ENCODE measurements around the gene NLRP6. TPM values are rescaled to one million over a fixed set of nuclear protein-coding genes. Genes with fewer than 3 reads are reported as not detected.

NLRP6 gene
- polyA plus RNA-seq, 4 donors = 42.2 to 81.5 (median 58.7) TPM

Other genes starting within 250 kb of the NLRP6 start
- not detected for gene SCGB1C1, start 85.3 kb upstream of the NLRP6 start, polyA plus RNA-seq
- 10 to 100 TPM; 30.4 to 58.2 (median 35.5) TPM for gene BET1L, start 71.0 kb upstream of the NLRP6 start, polyA plus RNA-seq
- gene RIC8A, start 70.7 kb upstream of the NLRP6 start, polyA plus RNA-seq = 10 to 100 TPM; 57.8 to 64.3 (median 60.9) TPM
- 10 to 100 TPM; 15.9 to 46.7 (median 19.6) TPM for gene SIRT3, start 42.1 kb upstream of the NLRP6 start, polyA plus RNA-seq
- 100 to 1,000 TPM; 104 to 159 (median 149) TPM for gene PSMD13, start 41.4 kb upstream of the NLRP6 start, polyA plus RNA-seq
- gene PGGHG, start 10.7 kb downstream of the NLRP6 start, polyA plus RNA-seq = 100 to 1,000 TPM in 3 of 4 donors, 10 to 100 TPM in 1; 86.9 to 154 (median 122) TPM
- under 1 TPM in 1 of 4 donors, not detected in 3; 0.90 TPM for gene IFITM5, start 21.1 kb downstream of the NLRP6 start, polyA plus RNA-seq
- gene IFITM2, start 29.4 kb downstream of the NLRP6 start, polyA plus RNA-seq = 100 to 1,000 TPM in 1 of 4 donors, 10 to 100 TPM in 3; 21.7 to 490 (median 51.9) TPM
- 100 to 1,000 TPM in 2 of 4 donors, 10 to 100 TPM in 1, 1 to 10 TPM in 1; 8.9 to 520 (median 146) TPM for gene IFITM1, start 35.6 kb downstream of the NLRP6 start, polyA plus RNA-seq
- gene IFITM3, start 42.5 kb downstream of the NLRP6 start, polyA plus RNA-seq = 1,000 to 10,000 TPM in 1 of 4 donors, 100 to 1,000 TPM in 2, 10 to 100 TPM in 1; 49.2 to 1,181 (median 147) TPM
- gene B4GALNT4, start 91.1 kb downstream of the NLRP6 start, polyA plus RNA-seq = 10 to 100 TPM in 1 of 4 donors, 1 to 10 TPM in 3; 4.5 to 23.8 (median 7.5) TPM
- gene PKP3, start 115.8 kb downstream of the NLRP6 start, polyA plus RNA-seq = 100 to 1,000 TPM in 2 of 4 donors, 10 to 100 TPM in 2; 72.5 to 152 (median 111) TPM
- 100 to 1,000 TPM in 2 of 4 donors, 10 to 100 TPM in 2; 87.3 to 219 (median 156) TPM for gene SIGIRR, start 136.6 kb downstream of the NLRP6 start, polyA plus RNA-seq
- gene ANO9, start 163.6 kb downstream of the NLRP6 start, polyA plus RNA-seq = 100 to 1,000 TPM in 3 of 4 donors, 10 to 100 TPM in 1; 84.7 to 363 (median 220) TPM
- 10 to 100 TPM in 3 of 4 donors, 1 to 10 TPM in 1; 9.5 to 20.3 (median 15.4) TPM for gene PTDSS2, start 171.9 kb downstream of the NLRP6 start, polyA plus RNA-seq
- 100 to 1,000 TPM in 2 of 4 donors, 10 to 100 TPM in 2; 80.9 to 120 (median 100) TPM for gene RNH1, start 228.8 kb downstream of the NLRP6 start, polyA plus RNA-seq

All from small intestine (tissue), 4 donors.